D341Med (cell line): ENCODE data around the gene SLC22A31.

Experiments used
- DNase-seq: peaks from one replicate; pipeline ENCODE4 v3.0.0; 2012; ENCODE audit warnings: low spot score

Gene SLC22A31

GRCh38 chr16:89216315-89217137 is 16.2 kb upstream of the SLC22A31 start:
- DNase-seq, result peak; percentile 81

- DNase-seq, result peak; percentile 40
These were observed 10.7 kb upstream of the SLC22A31 start for GRCh38 chr16:89210904-89211515.

- DNase-seq, result no peak
These were observed 10.0 kb upstream of the SLC22A31 start for GRCh38 chr16:89210165-89210903.

- DNase-seq, result no peak
These were observed 9.2 kb upstream of the SLC22A31 start for GRCh38 chr16:89209522-89210044.

- no peak for DNase-seq
These were observed 7.7 kb upstream of the SLC22A31 start for GRCh38 chr16:89207993-89208392.

- DNase-seq, result no peak
These were observed 2.3 kb upstream of the SLC22A31 start for GRCh38 chr16:89202422-89203215.

- peak; percentile 98 for DNase-seq
These were observed 1.4 kb upstream of the SLC22A31 start for GRCh38 chr16:89201439-89202377.

GRCh38 chr16:89200850-89201411 is 594 bp upstream of the SLC22A31 start:
- no peak for DNase-seq

- DNase-seq, result peak; percentile 15
These were observed 855 bp downstream of the SLC22A31 start for GRCh38 chr16:89199241-89200123.

GRCh38 chr16:89198417-89199240 is 1.7 kb downstream of the SLC22A31 start:
- DNase-seq, result peak; percentile 11

GRCh38 chr16:89197633-89198416 is 2.5 kb downstream of the SLC22A31 start:
- DNase-seq, result no peak

- DNase-seq, result no peak
These were observed 3.2 kb downstream of the SLC22A31 start for GRCh38 chr16:89197033-89197632.

- DNase-seq, result no peak
These were observed 4.7 kb downstream of the SLC22A31 start for GRCh38 chr16:89195521-89196171.

- no peak for DNase-seq
These were observed 5.7 kb downstream of the SLC22A31 start for GRCh38 chr16:89194340-89195311.

- DNase-seq, result no peak
These were observed 6.6 kb downstream of the SLC22A31 start for GRCh38 chr16:89193576-89194293.
